Activated naive CD8-positive, alpha-beta T cell treated with anti-CD3 and anti-CD28 coated beads, Interleukin-2, amount 10 ng/mL, durations not matched to agents 7 days and 5 days (primary cell): ENCODE results near the gene GPR148. TPM values are rescaled to one million over a fixed set of nuclear protein-coding genes. Genes with fewer than 3 reads are reported as not detected.
"Not testable (repeated sequence)": the region's sequence is repeated elsewhere in the genome, so short reads cannot be mapped to it uniquely, and the experiment has no call there.

Experiments used
- ATAC-seq: fragments of 150-1000 bp; cut with Tn5 transposase; one replicate; pipeline ENCODE4 v1.10.0; 2021; ENCODE audit warnings: low read depth, moderate library complexity
- POLR2A ChIA-PET: fragments of 350-600 bp; sonication (Branson Sonifier 250); formaldehyde crosslinking; loops from one replicate; lab custom pipeline; 2021; ENCODE audit warnings: antibody characterized with exemption; lab: Charles Lee
- DNase-seq: peaks from one replicate; pipeline ENCODE4 v3.0.0; 2021
- H3K27ac Mint-ChIP-seq: one replicate; pipeline ENCODE4 v1.8.0; 2022; ENCODE audit warnings: mild to moderate bottlenecking, mixed read lengths
- H3K27me3 Mint-ChIP-seq: one replicate; pipeline ENCODE4 v1.8.0; 2022; ENCODE audit warnings: mild to moderate bottlenecking, moderate library complexity, mixed read lengths
- H3K36me3 Mint-ChIP-seq: one replicate; pipeline ENCODE4 v1.8.0; 2021; ENCODE audit warnings: mild to moderate bottlenecking, mixed read lengths
- H3K4me1 Mint-ChIP-seq: one replicate; pipeline ENCODE4 v1.8.0; 2021; ENCODE audit warnings: mixed read lengths
- H3K4me3 Mint-ChIP-seq: one replicate; pipeline ENCODE4 v1.8.0; 2022; ENCODE audit warnings: mild to moderate bottlenecking, moderate library complexity, mixed read lengths
- H3K9me3 Mint-ChIP-seq: one replicate; pipeline ENCODE4 v1.8.0; 2021; ENCODE audit warnings: mixed read lengths
- total RNA-seq, 2 experiments: library from RNA; stranded (reverse); gene quantifications; one replicate each; pipeline ENCODE4 v1.2.3, GENCODE V29; 2021

The GPR148 gene
- not detected for total RNA-seq

- Mint-ChIP-seq H3K27ac (peak within 1 kb of the TSS; percentile 13), H3K9me3 (no peaks in the 10 kb centered on the region)
- DNase-seq: no peak
These were observed at the start of gene GPR148 for GRCh38 chr2:130728549-130729316. TSS of gene GPR148 (plus strand) at chr2:130729070. CDS start at chr2:130729152, 82 bp downstream.

GRCh38 chr2:130692041-130692770 is 36.7 kb upstream of the GPR148 start:
- DNase-seq, ATAC-seq, H3K4me3 Mint-ChIP-seq, H3K4me1 Mint-ChIP-seq, H3K9me3 Mint-ChIP-seq, H3K36me3 Mint-ChIP-seq, POLR2A ChIA-PET, H3K27ac Mint-ChIP-seq: not testable (repeated sequence)
- H3K27me3 Mint-ChIP-seq: peaks cover 12% of the 10 kb centered on the region

More at GRCh38 chr2:130728549-130729316, at the start of gene GPR148:
- POLR2A ChIA-PET: no interaction called here
- Mint-ChIP-seq H3K36me3 (no peaks in the 10 kb centered on the region), H3K4me3 (peak within 1 kb of the TSS; percentile 77), H3K4me1 (peaks cover 3% of the 10 kb centered on the region), H3K27me3 (peaks cover 7% of the 10 kb centered on the region)
- ATAC-seq: no peak

- H3K27ac Mint-ChIP-seq: not testable (repeated sequence)
- DNase-seq: peak; percentile 39
These were observed 35.4 kb upstream of the GPR148 start for GRCh38 chr2:130693474-130693873.

GRCh38 chr2:130703250-130703649 is 25.6 kb upstream of the GPR148 start:
- H3K27me3 Mint-ChIP-seq, H3K9me3 Mint-ChIP-seq, H3K4me3 Mint-ChIP-seq: not testable (repeated sequence)

More at GRCh38 chr2:130693474-130693873, 35.4 kb upstream of the GPR148 start:
- H3K9me3 Mint-ChIP-seq, H3K36me3 Mint-ChIP-seq, H3K4me1 Mint-ChIP-seq, POLR2A ChIA-PET, H3K4me3 Mint-ChIP-seq: not testable (repeated sequence)
- H3K27me3 Mint-ChIP-seq: peaks cover 12% of the 10 kb centered on the region
- ATAC-seq: peak; percentile 33

GRCh38 chr2:130714795-130715194 is 14.1 kb upstream of the GPR148 start:
- H3K27me3 Mint-ChIP-seq, POLR2A ChIA-PET, H3K27ac Mint-ChIP-seq, H3K9me3 Mint-ChIP-seq, DNase-seq, H3K4me1 Mint-ChIP-seq, H3K36me3 Mint-ChIP-seq, H3K4me3 Mint-ChIP-seq, ATAC-seq: not testable (repeated sequence)

More at GRCh38 chr2:130703250-130703649, 25.6 kb upstream of the GPR148 start:
- POLR2A ChIA-PET, H3K4me1 Mint-ChIP-seq, H3K27ac Mint-ChIP-seq, DNase-seq, ATAC-seq, H3K36me3 Mint-ChIP-seq: not testable (repeated sequence)

- Mint-ChIP-seq H3K9me3 (no peaks in the 10 kb centered on the region), H3K36me3 (no peaks in the 10 kb centered on the region), H3K27ac (no peak overlapping the region), H3K4me1 (no peaks in the 10 kb centered on the region), H3K4me3 (no peak overlapping the region), H3K27me3 (peaks cover 6% of the 10 kb centered on the region)
- ATAC-seq (no peak), DNase-seq (no peak)
- POLR2A ChIA-PET: no interaction called here
These were observed 8.8 kb upstream of the GPR148 start for GRCh38 chr2:130720036-130720435.

GRCh38 chr2:130720528-130720927 is 8.3 kb upstream of the GPR148 start:
- no peaks in the 10 kb centered on the region for H3K36me3 Mint-ChIP-seq
- POLR2A ChIA-PET: no interaction called here
- H3K27me3 Mint-ChIP-seq: peaks cover 6% of the 10 kb centered on the region
- H3K27ac Mint-ChIP-seq: no peak overlapping the region
- no peaks in the 10 kb centered on the region for H3K9me3 Mint-ChIP-seq
- ATAC-seq: no peak
- DNase-seq: no peak
- H3K4me1 Mint-ChIP-seq: no peaks in the 10 kb centered on the region
- H3K4me3 Mint-ChIP-seq: no peak overlapping the region

- no peak for ATAC-seq
- POLR2A ChIA-PET: no interaction called here
These were observed 4.4 kb upstream of the GPR148 start for GRCh38 chr2:130724455-130724854.

GRCh38 chr2:130726614-130727180 is 2.2 kb upstream of the GPR148 start:
- H3K36me3 Mint-ChIP-seq: no peaks in the 10 kb centered on the region
- no peaks in the 10 kb centered on the region for H3K9me3 Mint-ChIP-seq
- peak overlapping the region; percentile 77 for H3K4me3 Mint-ChIP-seq
- peak overlapping the region; percentile 62 for H3K27ac Mint-ChIP-seq
- H3K27me3 Mint-ChIP-seq: peaks cover 10% of the 10 kb centered on the region
- no peak for DNase-seq
- ATAC-seq: no peak
- POLR2A ChIA-PET: no interaction called here
- H3K4me1 Mint-ChIP-seq: peaks cover 3% of the 10 kb centered on the region

More at GRCh38 chr2:130724455-130724854, 4.4 kb upstream of the GPR148 start:
- H3K4me1 Mint-ChIP-seq: peaks cover 3% of the 10 kb centered on the region
- H3K27me3 Mint-ChIP-seq: peaks cover 8% of the 10 kb centered on the region
- no peaks in the 10 kb centered on the region for H3K36me3 Mint-ChIP-seq
- no peak overlapping the region for H3K4me3 Mint-ChIP-seq
- no peaks in the 10 kb centered on the region for H3K9me3 Mint-ChIP-seq
- no peak for DNase-seq
- H3K27ac Mint-ChIP-seq: no peak overlapping the region

- peaks cover 7% of the 10 kb centered on the region for H3K27me3 Mint-ChIP-seq
- peak overlapping the region; percentile 62 for H3K27ac Mint-ChIP-seq
- peak overlapping the region; percentile 77 for H3K4me3 Mint-ChIP-seq
- peaks cover 3% of the 10 kb centered on the region for H3K4me1 Mint-ChIP-seq
- DNase-seq: peak; percentile 92
- ATAC-seq: peak; percentile 91
- no peaks in the 10 kb centered on the region for H3K36me3 Mint-ChIP-seq
- POLR2A ChIA-PET: no interaction called here
- no peaks in the 10 kb centered on the region for H3K9me3 Mint-ChIP-seq
These were observed 1.5 kb upstream of the GPR148 start for GRCh38 chr2:130727286-130727924.

- Mint-ChIP-seq H3K27ac (peak overlapping the region; percentile 13), H3K4me3 (peak overlapping the region; percentile 77), H3K4me1 (peaks cover 3% of the 10 kb centered on the region), H3K36me3 (no peaks in the 10 kb centered on the region), H3K27me3 (peaks cover 7% of the 10 kb centered on the region), H3K9me3 (no peaks in the 10 kb centered on the region)
- ATAC-seq (peak; percentile 55), DNase-seq (no peak)
- POLR2A ChIA-PET: no interaction called here
These were observed 839 bp upstream of the GPR148 start for GRCh38 chr2:130728007-130728454.

GRCh38 chr2:130729322-130730299 is 741 bp downstream of the GPR148 start:
- Mint-ChIP-seq H3K4me3 (no peak overlapping the region), H3K27ac (no peak overlapping the region), H3K4me1 (peaks cover 3% of the 10 kb centered on the region), H3K9me3 (peaks cover 1% of the 10 kb centered on the region), H3K27me3 (peaks cover 9% of the 10 kb centered on the region), H3K36me3 (no peaks in the 10 kb centered on the region)
- no peak for ATAC-seq
- no peak for DNase-seq
- POLR2A ChIA-PET: no interaction called here
